GM18526 (cell line): ENCODE data around the gene SMIM38.

Experiments used
- POLR2A ChIP-seq: IDR thresholded peaks from 3 replicates; pipeline ENCODE4 v1.6.1; 2011; ENCODE audit not compliant: insufficient read length; ENCODE audit errors: extremely low read depth

SMIM38 gene

GRCh38 chr11:69161117-69161407 is 5.3 kb downstream of the SMIM38 start:
- TF ChIP-seq POLR2A = no peak

- no peak for TF ChIP-seq POLR2A
Measured at GRCh38 chr11:69162505-69162904, 6.8 kb downstream of the SMIM38 start.

GRCh38 chr11:69163842-69164241 is 8.1 kb downstream of the SMIM38 start:
- no peak for TF ChIP-seq POLR2A

- TF ChIP-seq POLR2A = no peak
Measured at GRCh38 chr11:69164824-69165223, 9.1 kb downstream of the SMIM38 start.

GRCh38 chr11:69165775-69166174 is 10.0 kb downstream of the SMIM38 start:
- no peak for TF ChIP-seq POLR2A

- no peak for TF ChIP-seq POLR2A
Measured at GRCh38 chr11:69166218-69167115, 10.7 kb downstream of the SMIM38 start.

- no peak for TF ChIP-seq POLR2A
Measured at GRCh38 chr11:69167130-69167915, 11.6 kb downstream of the SMIM38 start.

- TF ChIP-seq POLR2A = no peak
Measured at GRCh38 chr11:69167916-69168691, 12.4 kb downstream of the SMIM38 start.

GRCh38 chr11:69169479-69169878 is 13.7 kb downstream of the SMIM38 start:
- no peak for TF ChIP-seq POLR2A

- no peak for TF ChIP-seq POLR2A
Measured at GRCh38 chr11:69170704-69171103, 15.0 kb downstream of the SMIM38 start.

GRCh38 chr11:69171476-69172240 is 15.9 kb downstream of the SMIM38 start:
- TF ChIP-seq POLR2A = no peak

- TF ChIP-seq POLR2A = no peak
Measured at GRCh38 chr11:69172674-69173073, 16.9 kb downstream of the SMIM38 start.

- TF ChIP-seq POLR2A = no peak
Measured at GRCh38 chr11:69173331-69173730, 17.6 kb downstream of the SMIM38 start.

- no peak for TF ChIP-seq POLR2A
Measured at GRCh38 chr11:69173925-69174581, 18.3 kb downstream of the SMIM38 start.
